ENCODE data around the gene CAMK1D. TPM values are rescaled to one million over a fixed set of nuclear protein-coding genes. Genes with fewer than 3 reads are reported as not detected.
A peak's percentile ranks its signal among the peaks of the same experiment; 100 is the strongest.
"Not testable (repeated sequence)": the region's sequence is repeated elsewhere in the genome, so short reads cannot be mapped to it uniquely, and the experiment has no call there.

CAMK1D gene
- total RNA-seq, 2 experiments from 2014 or later = 7.5 to 9.0 TPM

DNA sequence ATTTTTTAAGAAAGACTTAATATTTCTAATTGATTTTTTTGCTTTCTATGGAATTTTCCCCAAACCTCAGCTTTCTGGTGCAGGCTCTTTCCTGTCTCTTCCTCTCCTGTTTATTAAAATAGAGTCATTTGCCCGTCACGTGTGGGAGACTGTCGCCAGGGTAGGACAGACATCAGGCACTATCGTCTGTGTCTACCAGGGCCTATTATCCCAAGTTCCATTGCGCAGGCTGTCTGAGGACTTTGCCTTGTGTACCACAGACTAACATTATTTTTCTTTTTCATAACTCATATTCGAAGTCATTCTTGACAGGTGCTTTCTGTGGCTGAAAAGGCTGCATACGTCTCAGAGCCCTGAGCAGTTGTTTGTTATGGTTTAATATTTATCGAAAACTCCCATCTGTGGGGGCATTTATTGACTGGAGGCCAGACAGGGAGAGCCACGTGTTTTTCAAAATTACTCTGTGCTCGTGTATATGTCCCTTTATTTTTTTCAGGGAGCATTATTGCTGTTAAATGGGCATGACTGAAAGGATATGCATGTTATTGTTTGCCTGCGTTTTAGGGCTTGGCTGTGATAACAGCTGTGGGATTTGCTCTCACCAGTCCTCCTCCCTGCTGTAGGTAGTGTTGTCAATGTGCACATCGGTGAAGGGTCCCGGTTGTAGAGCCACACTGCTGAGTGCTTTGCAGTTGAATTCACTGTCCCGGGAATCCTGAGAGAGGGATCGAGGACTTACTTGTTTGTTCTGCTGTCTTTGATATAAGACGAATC lies 89.8 kb downstream of the CAMK1D start:
- POLR2A ChIA-PET = no interaction called here
- H3K27me3 Mint-ChIP-seq = peaks cover 7% of the 10 kb centered on the region
- no peaks in the 10 kb centered on the region for H3K4me1 Mint-ChIP-seq
- ATAC-seq (ENCODE audit: low read depth) (no peak), DNase-seq (no peak)
- peaks cover 16% of the 10 kb centered on the region for H3K9me3 Mint-ChIP-seq
- H3K4me3 Mint-ChIP-seq = no peak overlapping the region
- H3K27ac Mint-ChIP-seq = no peak overlapping the region
- H3K36me3 Mint-ChIP-seq = peaks cover 5% of the 10 kb centered on the region

DNA sequence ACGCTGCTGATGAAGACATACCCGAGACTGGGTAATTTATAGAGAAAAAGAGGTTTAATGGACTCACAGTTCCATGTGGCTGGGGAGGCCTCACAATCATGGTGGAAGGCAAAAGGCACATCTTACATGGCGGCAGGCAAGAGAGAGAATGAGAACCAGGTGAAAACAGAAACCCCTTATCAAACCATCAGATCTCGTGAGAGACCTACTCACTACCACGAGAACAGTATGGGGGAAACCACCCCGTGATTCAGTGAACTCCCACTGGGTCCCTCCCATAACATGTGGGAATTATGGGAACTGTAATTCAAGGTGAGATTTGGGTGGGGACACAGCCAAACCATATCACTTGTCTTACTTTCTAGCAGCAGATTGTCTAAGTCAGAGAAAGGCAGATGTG lies 90.4 kb downstream of the CAMK1D start:
- POLR2A ChIA-PET; H3K27me3 Mint-ChIP-seq; DNase-seq; ATAC-seq (ENCODE audit: low read depth); H3K4me1 Mint-ChIP-seq; H3K4me3 Mint-ChIP-seq; H3K27ac Mint-ChIP-seq; H3K36me3 Mint-ChIP-seq: not testable (repeated sequence)
- peaks cover 16% of the 10 kb centered on the region for H3K9me3 Mint-ChIP-seq

DNA sequence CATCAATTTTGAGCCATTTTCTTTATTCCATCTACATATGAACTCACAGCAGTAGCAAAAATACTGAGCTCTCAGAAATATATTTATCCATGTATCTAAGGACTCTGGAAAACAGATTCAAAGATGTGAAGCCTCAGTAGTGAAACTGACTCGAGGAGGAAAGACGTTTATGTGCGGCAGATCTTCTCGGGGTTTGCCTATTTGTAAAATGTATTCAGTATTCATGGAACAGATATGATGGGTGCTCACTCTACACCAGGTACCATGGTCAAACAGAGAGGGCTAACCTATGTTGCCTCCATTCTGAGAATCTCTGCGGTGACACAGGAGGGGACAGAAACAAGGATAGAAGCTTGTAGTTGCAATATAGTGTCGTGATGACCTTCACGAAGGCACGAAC lies 93.7 kb downstream of the CAMK1D start:
- ATAC-seq (ENCODE audit: low read depth) (no peak), DNase-seq (no peak)
- H3K27ac Mint-ChIP-seq = no peak overlapping the region
- H3K4me1 Mint-ChIP-seq = peaks cover 5% of the 10 kb centered on the region
- H3K9me3 Mint-ChIP-seq = peaks cover 16% of the 10 kb centered on the region
- H3K27me3 Mint-ChIP-seq = peaks cover 3% of the 10 kb centered on the region
- POLR2A ChIA-PET = no interaction called here
- no peak overlapping the region for H3K4me3 Mint-ChIP-seq
- peaks cover 6% of the 10 kb centered on the region for H3K36me3 Mint-ChIP-seq

DNA sequence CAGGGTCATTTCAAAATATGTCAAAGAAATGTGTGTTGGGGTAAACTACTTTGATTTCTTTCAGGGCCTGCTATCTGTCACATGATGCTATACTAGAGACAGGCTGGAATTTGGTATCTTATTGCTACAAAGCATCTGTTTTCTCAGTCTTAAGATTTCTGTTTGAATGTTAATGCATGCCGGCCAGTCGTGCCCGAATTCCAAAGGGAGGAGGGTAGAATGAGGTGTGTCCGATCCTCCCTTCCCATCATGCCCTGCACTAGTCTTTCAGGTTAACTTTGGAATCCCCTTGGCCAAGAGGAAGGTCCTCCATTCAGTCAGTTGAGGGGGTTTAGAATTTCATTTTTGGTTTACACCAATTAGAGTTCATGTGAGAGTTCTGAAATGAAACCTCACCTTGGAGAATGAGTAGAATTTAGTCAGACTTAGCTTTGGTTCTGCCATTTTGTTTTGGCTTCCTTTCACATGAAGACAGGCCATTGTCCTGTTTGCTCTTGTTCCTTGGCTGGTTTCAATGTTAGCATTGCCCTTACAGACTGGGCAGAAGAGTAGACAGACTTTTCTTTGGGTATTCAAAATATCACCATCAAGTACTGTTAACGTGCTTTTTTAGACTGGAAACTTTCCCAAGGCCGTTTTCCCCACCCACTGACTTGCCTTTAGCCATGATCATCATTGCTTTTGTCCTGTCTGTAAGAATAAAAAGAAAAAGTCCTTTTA lies 95.8 kb downstream of the CAMK1D start:
- POLR2A ChIA-PET = no interaction called here
- Mint-ChIP-seq H3K27ac (no peak overlapping the region), H3K27me3 (peaks cover 13% of the 10 kb centered on the region), H3K9me3 (peaks cover 5% of the 10 kb centered on the region), H3K4me1 (peaks cover 15% of the 10 kb centered on the region), H3K4me3 (no peak overlapping the region), H3K36me3 (peaks cover 3% of the 10 kb centered on the region)
- DNase-seq (no peak), ATAC-seq (ENCODE audit: low read depth) (no peak)

DNA sequence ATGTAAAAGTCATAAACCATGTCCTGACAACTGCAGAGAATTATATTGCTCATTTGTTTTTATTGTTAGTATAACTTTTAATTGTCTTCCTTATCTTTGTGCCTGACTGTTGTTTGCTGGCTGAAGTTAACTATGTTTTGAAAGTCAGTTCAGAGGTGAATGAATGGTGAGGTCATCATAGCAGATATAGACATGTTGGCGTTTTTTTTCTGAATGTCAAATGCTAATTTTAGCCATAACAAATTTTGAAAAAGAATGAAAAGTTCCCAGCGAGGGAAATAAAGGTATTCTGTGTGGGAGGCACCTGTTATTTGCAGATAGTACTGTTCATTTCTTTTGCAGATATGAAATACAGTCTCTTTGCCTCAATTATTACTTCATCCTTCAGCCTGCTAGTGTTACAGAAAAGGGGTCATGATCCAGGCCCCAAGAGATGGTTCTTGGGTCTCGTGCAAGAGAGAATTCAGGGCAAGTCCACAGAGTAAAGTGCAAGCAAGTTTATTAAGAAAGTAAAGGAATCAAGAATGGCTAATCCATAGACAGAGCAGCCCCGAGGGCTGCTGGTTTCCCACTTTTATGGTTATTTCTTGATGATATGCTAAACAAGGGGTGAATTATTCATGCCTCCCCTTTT lies 96.5 kb downstream of the CAMK1D start:
- no peak overlapping the region for H3K4me3 Mint-ChIP-seq
- peaks cover 15% of the 10 kb centered on the region for H3K4me1 Mint-ChIP-seq
- H3K9me3 Mint-ChIP-seq = peaks cover 5% of the 10 kb centered on the region
- DNase-seq (no peak), ATAC-seq (ENCODE audit: low read depth) (no peak)
- POLR2A ChIA-PET = no interaction called here
- no peak overlapping the region for H3K27ac Mint-ChIP-seq
- peaks cover 13% of the 10 kb centered on the region for H3K27me3 Mint-ChIP-seq
- H3K36me3 Mint-ChIP-seq = peaks cover 3% of the 10 kb centered on the region

DNA sequence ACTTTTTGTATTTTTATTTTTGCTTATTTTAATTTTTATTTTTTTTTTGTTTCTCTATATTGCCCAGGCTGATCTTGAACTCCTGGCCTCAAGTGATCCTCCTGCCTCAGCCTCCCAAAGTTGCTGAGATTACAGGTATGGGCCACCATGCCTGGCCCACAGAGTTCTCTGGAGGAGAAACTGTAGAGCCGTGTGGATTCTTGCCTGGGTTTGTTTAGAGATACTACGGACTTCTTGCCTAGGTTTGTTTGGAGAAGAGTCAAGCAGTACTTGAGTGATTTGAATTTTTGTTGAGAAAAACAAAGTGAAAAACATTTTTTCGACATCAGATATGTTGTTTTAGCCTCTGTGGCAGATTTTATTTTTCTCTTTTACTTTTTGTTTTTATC lies 99.0 kb downstream of the CAMK1D start:
- Mint-ChIP-seq H3K27ac (peak overlapping the region; percentile 67), H3K4me3 (peak overlapping the region; percentile 66), H3K27me3 (peaks cover 9% of the 10 kb centered on the region), H3K4me1 (peaks cover 15% of the 10 kb centered on the region), H3K36me3 (peaks cover 2% of the 10 kb centered on the region), H3K9me3 (no peaks in the 10 kb centered on the region)
- POLR2A ChIA-PET = no interaction called here
- DNase-seq = no peak
- ATAC-seq (ENCODE audit: low read depth) = no peak

DNA sequence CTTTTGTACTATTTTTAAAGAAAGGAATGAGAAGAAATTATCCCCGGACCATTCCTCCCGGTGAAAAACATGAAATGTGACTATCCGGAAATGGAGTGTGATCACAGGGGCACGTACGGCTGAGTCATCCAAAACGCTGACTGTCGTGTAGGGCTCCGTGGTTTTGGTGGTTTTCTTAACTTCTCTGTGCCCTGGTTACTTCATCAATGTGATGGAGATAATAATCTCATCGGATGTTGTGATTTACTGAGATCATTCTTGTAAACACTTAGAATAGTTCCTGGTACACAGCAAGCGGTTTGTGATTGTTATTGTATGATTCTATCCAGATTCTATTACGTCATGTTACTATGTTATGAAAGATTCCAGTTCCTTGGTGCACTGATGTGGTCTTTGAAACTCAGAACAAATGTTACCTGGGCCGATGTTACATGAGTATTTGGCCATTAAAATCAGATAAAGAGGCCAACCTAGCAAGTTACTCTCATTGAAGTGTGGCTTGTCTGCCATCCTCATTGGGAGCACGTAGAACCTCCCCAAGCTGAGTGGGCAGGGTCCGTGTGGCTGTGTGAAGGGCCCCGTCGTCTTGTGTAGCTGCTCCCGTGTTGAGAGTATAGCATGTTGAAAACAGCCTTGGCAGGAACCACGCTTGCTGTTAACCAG lies 99.5 kb downstream of the CAMK1D start:
- peaks cover 15% of the 10 kb centered on the region for H3K4me1 Mint-ChIP-seq
- H3K4me3 Mint-ChIP-seq = peak overlapping the region; percentile 66
- peak; percentile 93 for ATAC-seq (ENCODE audit: low read depth)
- H3K27ac Mint-ChIP-seq = peak overlapping the region; percentile 67
- peaks cover 2% of the 10 kb centered on the region for H3K36me3 Mint-ChIP-seq
- no peaks in the 10 kb centered on the region for H3K9me3 Mint-ChIP-seq
- peaks cover 9% of the 10 kb centered on the region for H3K27me3 Mint-ChIP-seq
- POLR2A ChIA-PET = interaction anchor here (0.6 kb wide), 1 partner anchor 183 kb away, joined by 7 read pairs; no protein-coding TSS in a partner anchor
- DNase-seq = peak; percentile 48

DNA sequence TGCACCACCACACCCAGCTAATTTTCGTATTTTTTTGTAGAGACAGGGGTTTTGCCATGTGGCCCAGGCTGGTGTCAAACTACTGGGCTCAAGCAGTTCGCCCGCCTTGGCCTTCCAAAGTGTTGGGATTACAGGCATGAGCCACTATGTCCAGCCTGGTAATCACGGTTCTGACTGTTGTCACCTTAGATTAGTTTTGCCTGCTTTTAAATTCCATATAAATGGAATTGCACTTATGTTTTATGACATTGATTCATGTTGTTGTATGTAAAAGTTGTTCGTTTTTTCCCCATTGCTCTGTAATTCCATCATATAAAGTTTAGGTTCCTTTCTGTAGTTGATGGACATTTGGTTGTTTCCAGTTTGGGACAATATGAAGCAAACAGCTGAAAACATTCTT lies 106.0 kb downstream of the CAMK1D start:
- Mint-ChIP-seq H3K27ac (no peak overlapping the region), H3K4me1 (peaks cover 2% of the 10 kb centered on the region), H3K36me3 (no peaks in the 10 kb centered on the region), H3K27me3 (peaks cover 4% of the 10 kb centered on the region), H3K4me3 (no peak overlapping the region), H3K9me3 (no peaks in the 10 kb centered on the region)
- ATAC-seq (ENCODE audit: low read depth) (no peak), DNase-seq (no peak)
- POLR2A ChIA-PET = no interaction called here

DNA sequence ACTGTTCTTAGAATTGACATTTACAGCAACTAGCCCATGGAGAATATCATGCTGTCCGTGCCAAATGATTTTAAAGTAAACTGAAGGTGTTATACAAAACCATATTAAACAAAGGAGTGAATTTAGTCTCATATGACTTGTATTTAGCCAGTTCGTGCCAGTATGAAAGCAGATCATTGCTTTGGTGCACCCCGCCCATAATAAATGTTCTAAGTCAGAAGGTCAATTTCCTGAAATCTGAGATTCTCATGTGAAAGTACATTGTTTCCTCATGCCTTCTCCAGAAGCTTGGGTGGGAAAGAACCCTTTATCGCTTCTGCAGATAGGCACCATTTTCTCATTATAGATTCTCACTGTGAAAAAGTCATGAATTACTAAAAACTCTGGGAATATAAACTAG lies 106.4 kb downstream of the CAMK1D start:
- H3K4me3 Mint-ChIP-seq = no peak overlapping the region
- H3K9me3 Mint-ChIP-seq = no peaks in the 10 kb centered on the region
- ATAC-seq (ENCODE audit: low read depth) (no peak), DNase-seq (no peak)
- H3K27me3 Mint-ChIP-seq = peaks cover 4% of the 10 kb centered on the region
- H3K4me1 Mint-ChIP-seq = peaks cover 2% of the 10 kb centered on the region
- no peaks in the 10 kb centered on the region for H3K36me3 Mint-ChIP-seq
- H3K27ac Mint-ChIP-seq = no peak overlapping the region
- POLR2A ChIA-PET = no interaction called here

DNA sequence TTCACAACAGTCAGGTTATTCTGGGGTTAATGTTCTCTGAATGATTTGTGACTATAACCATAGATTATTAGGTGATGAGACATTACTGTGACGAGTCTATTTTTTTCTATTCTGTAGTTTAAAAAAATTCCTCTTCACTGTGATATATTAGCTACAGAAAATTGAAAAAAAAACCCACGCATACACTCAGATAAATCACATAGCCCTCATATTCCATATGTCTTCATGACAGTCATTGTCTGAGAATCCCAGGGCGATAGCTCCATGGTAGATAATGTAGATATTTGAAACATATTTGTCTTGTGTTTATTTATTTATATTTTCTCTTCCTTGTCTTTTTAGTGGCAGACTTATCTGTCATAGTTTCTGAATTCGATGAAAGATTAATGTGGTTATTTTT lies 110.0 kb downstream of the CAMK1D start:
- H3K9me3 Mint-ChIP-seq = no peaks in the 10 kb centered on the region
- ATAC-seq (ENCODE audit: low read depth) (no peak), DNase-seq (no peak)
- no peaks in the 10 kb centered on the region for H3K36me3 Mint-ChIP-seq
- H3K4me1 Mint-ChIP-seq = peaks cover 2% of the 10 kb centered on the region
- H3K27ac Mint-ChIP-seq = no peak overlapping the region
- H3K27me3 Mint-ChIP-seq = peaks cover 4% of the 10 kb centered on the region
- no peak overlapping the region for H3K4me3 Mint-ChIP-seq
- POLR2A ChIA-PET = no interaction called here

DNA sequence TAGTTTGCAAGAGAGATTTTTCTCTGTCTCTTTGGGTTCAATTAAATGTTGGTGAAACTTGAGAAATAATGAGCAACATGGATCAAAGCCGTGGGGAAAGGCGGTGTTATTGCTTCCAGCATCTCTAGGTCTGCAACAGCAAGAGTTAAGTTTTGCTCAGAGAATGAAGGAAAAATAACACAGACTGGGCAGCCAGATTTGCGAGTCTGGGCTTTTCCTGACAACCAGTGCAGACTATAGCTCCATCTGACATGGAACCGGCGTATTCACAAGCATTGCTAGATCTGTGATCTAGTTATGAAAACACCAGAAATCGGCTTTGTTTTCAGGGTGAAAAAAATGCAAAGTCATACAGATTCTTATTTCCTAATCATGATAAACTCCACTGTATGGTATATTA lies 110.4 kb downstream of the CAMK1D start:
- ATAC-seq (ENCODE audit: low read depth) = no peak
- POLR2A ChIA-PET = no interaction called here
- no peaks in the 10 kb centered on the region for H3K36me3 Mint-ChIP-seq

DNA sequence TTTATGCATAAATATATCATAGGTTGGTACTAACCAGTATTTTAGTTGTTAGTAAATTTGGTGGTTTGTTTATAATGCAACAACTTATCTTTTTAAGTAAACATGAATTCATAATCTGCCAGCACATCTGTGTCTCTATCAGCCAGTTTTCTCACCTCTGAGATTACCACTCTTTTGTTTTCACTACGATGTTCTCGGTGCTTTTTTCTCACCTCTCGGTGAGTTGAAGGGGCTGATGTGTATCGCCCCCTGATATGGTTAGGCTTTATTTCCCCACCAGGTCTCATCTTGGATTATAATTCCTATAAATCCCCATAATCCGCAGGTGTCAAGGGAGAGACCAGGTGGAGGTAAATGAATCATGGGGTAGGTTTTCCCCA lies 114.1 kb downstream of the CAMK1D start:
- DNase-seq (no peak), ATAC-seq (ENCODE audit: low read depth) (no peak)
- H3K27me3 Mint-ChIP-seq = no peaks in the 10 kb centered on the region
- no peak overlapping the region for H3K27ac Mint-ChIP-seq
- POLR2A ChIA-PET = no interaction called here
- no peak overlapping the region for H3K4me3 Mint-ChIP-seq
- H3K36me3 Mint-ChIP-seq = no peaks in the 10 kb centered on the region
- H3K4me1 Mint-ChIP-seq = peaks cover 6% of the 10 kb centered on the region
- no peaks in the 10 kb centered on the region for H3K9me3 Mint-ChIP-seq

More for the DNA sequence above, 110.4 kb downstream of the CAMK1D start:
- Mint-ChIP-seq H3K27me3 (peaks cover 4% of the 10 kb centered on the region), H3K4me3 (no peak overlapping the region), H3K4me1 (peaks cover 2% of the 10 kb centered on the region), H3K27ac (no peak overlapping the region), H3K9me3 (no peaks in the 10 kb centered on the region)
- no peak for DNase-seq

DNA sequence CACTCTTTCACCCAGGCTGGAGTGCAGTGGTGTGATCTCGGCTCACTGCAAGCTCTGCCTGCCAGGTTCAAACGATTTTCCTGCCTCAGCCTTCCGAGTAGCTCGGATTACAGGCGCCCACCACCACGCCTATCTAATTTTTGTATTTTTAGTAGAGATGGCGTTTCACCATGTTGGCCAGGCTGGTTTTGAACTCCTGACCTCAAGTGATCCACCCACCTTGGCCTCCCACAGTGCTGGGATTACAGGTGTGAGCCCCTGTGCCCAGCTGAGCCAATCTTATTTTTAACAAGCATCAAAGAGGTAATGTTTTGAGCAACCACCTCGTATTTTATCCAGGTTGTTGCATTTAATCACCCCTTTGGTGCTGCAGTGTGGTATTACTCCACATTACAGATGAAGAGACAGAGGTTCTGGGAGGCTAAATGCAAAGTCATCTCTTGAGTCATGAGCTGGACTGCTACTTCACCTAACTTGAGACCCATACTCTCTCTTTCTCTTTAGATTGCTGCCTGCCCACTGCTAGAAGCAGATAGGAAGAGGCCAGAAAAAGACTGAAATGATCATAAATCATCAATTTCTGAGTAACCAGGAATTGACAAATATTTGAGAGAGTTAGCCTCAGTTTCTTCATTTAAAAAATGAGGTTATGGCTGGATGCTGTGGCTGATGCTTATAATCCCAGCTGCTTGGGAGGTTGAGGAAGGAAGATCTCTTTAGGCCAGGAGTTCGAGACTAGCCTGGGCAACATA lies 116.2 kb downstream of the CAMK1D start:
- POLR2A ChIA-PET = no interaction called here
- no peaks in the 10 kb centered on the region for H3K9me3 Mint-ChIP-seq
- ATAC-seq (ENCODE audit: low read depth) = no peak
- no peak for DNase-seq
- no peaks in the 10 kb centered on the region for H3K36me3 Mint-ChIP-seq
- no peak overlapping the region for H3K27ac Mint-ChIP-seq
- H3K27me3 Mint-ChIP-seq = no peaks in the 10 kb centered on the region
- H3K4me3 Mint-ChIP-seq = no peak overlapping the region
- H3K4me1 Mint-ChIP-seq = peaks cover 6% of the 10 kb centered on the region
